Central memory CD8-positive, alpha-beta T cell (primary cell): Measurements from ENCODE around the gene ZNF248.
"Not testable (repeated sequence)": the region's sequence is repeated elsewhere in the genome, so short reads cannot be mapped to it uniquely, and the experiment has no call there.

Experiments used
- ATAC-seq: fragments of 150-1000 bp; cut with Tn5 transposase; replicated peaks from 2 replicates; pipeline ENCODE4 v1.10.0; 2022; ENCODE audit warnings: mild to moderate bottlenecking, moderate FRiP score, moderate number of reproducible peaks; ENCODE audit not compliant: poor library complexity, severe bottlenecking; ENCODE audit errors: extremely low read depth
- DNase-seq, 2 donors: peaks; one replicate each; pipeline ENCODE4 v3.0.0; 2021; ENCODE audit warnings: low spot score in 2 of 2
- H3K27ac Mint-ChIP-seq: one replicate; pipeline ENCODE4 v1.8.0; 2022; ENCODE audit warnings: low read depth, mild to moderate bottlenecking, moderate library complexity, mixed read lengths
- H3K27me3 Mint-ChIP-seq: one replicate; pipeline ENCODE4 v1.8.0; 2022; ENCODE audit warnings: mixed read lengths
- H3K36me3 Mint-ChIP-seq: one replicate; pipeline ENCODE4 v1.8.0; 2022; ENCODE audit warnings: mild to moderate bottlenecking, moderate library complexity, mixed read lengths; ENCODE audit not compliant: insufficient read depth
- H3K4me1 Mint-ChIP-seq: one replicate; pipeline ENCODE4 v1.8.0; 2022; ENCODE audit warnings: mixed read lengths
- H3K4me3 Mint-ChIP-seq: one replicate; pipeline ENCODE4 v1.8.0; 2022; ENCODE audit warnings: mild to moderate bottlenecking, moderate library complexity, mixed read lengths
- H3K9me3 Mint-ChIP-seq: one replicate; pipeline ENCODE4 v1.8.0; 2022; ENCODE audit warnings: mixed read lengths

Gene ZNF248

DNA sequence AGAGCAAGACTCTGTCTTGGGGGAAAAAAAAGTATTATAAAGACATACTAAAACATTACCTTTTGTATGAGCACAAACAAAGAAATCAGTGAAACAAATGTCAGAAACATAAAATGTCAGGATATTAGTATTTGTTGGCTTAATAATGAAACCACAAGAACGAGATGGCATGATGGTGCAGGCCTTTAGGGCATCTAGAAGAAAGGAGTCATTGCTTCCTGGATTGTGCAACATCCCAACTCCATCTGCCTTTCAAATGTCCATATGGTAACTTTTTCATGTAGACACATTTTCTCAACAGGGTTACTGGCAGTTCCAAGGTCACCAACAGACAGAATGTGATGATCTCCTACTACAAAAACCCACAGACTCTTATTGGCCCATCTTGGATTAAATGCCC lies 96.6 kb downstream of the ZNF248 start:
- Mint-ChIP-seq H3K4me1 (no peaks in the 10 kb centered on the region), H3K9me3 (peaks cover 26% of the 10 kb centered on the region), H3K4me3 (no peak overlapping the region), H3K27ac (no peak overlapping the region), H3K36me3 (no peaks in the 10 kb centered on the region), H3K27me3 (no peaks in the 10 kb centered on the region)
- DNase-seq (no peak), ATAC-seq (no peak)

GRCh38 chr10:37758074-37758473 lies 99.3 kb downstream of the ZNF248 start:
- no peaks in the 10 kb centered on the region for H3K36me3 Mint-ChIP-seq
- H3K4me1 Mint-ChIP-seq, result no peaks in the 10 kb centered on the region
- DNase-seq (no peak), ATAC-seq (no peak)
- H3K27me3 Mint-ChIP-seq, result no peaks in the 10 kb centered on the region
- no peak overlapping the region for H3K4me3 Mint-ChIP-seq
- H3K27ac Mint-ChIP-seq, result no peak overlapping the region
- peaks cover 30% of the 10 kb centered on the region for H3K9me3 Mint-ChIP-seq

DNA sequence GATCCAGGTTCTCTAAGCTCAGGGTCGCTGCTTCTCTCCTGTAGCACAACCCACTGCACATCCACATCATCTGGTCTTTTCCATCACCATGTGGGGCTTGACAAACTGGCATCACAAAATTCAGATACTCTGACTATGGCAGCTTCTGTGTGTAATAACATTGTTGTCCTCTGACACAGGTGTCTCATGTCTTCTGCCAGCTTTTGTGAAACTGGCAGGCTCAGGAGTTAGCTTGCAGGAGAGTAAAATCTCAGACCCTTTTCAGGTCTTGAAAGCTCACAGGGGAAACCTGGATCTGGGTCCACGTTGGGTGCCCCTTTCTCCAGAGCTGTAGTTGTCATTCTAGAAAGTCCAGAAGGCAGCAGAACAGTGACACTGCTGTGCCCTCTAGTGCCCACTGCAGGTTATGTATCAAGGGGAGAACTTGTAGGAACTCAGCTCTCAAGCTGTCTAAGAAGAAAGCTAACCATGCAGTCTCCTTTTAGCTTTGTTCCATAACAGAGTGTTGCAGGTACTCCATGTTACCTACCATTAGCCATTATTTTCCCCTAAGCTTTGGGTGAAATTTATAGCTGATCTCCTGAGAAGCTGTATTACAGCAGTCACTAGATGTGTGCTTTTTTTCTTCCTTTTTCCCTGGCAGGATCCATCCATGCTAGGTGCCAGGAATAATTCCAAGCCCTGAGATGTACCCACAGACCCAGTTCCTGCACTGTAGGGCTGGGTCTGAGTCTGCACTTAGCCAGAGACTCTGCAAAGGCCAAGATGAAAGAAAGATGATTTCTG lies 102.7 kb downstream of the ZNF248 start:
- Mint-ChIP-seq H3K27me3 (no peaks in the 10 kb centered on the region), H3K36me3 (no peaks in the 10 kb centered on the region), H3K9me3 (peaks cover 19% of the 10 kb centered on the region), H3K27ac (no peak overlapping the region), H3K4me3 (no peak overlapping the region), H3K4me1 (no peaks in the 10 kb centered on the region)
- DNase-seq (no peak), ATAC-seq (no peak)

- H3K36me3 Mint-ChIP-seq, result no peaks in the 10 kb centered on the region
- ATAC-seq (no peak), DNase-seq (no peak)
These were observed 105.0 kb downstream of the ZNF248 start for GRCh38 chr10:37752334-37752875.

DNA sequence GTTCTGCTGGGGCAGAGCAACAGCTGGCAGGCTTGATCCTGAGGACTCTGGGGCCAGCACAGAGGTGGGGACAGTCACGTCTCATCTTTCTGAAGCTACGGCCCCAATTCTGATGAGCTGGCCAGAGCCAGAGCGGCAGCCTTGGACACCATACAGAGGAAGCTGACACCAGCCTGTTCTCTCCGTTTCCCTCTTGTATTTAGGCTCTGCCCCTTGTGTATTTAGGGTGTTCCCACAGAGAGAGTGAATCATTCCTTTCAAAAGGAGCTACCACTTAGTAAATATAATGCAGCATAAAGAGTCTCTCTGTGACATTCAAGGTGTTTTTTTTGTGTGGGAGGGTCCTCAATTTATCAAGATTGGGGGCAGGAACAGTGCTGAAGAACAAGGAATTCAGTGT lies 109.2 kb downstream of the ZNF248 start:
- no peak overlapping the region for H3K27ac Mint-ChIP-seq
- no peaks in the 10 kb centered on the region for H3K27me3 Mint-ChIP-seq
- DNase-seq (no peak), ATAC-seq (no peak)
- H3K4me3 Mint-ChIP-seq, result no peak overlapping the region
- H3K36me3 Mint-ChIP-seq, result no peaks in the 10 kb centered on the region
- peaks cover 16% of the 10 kb centered on the region for H3K9me3 Mint-ChIP-seq
- H3K4me1 Mint-ChIP-seq, result no peaks in the 10 kb centered on the region

More at GRCh38 chr10:37752334-37752875, 105.0 kb downstream of the ZNF248 start:
- Mint-ChIP-seq H3K4me1 (no peaks in the 10 kb centered on the region), H3K4me3 (no peak overlapping the region), H3K27me3 (no peaks in the 10 kb centered on the region), H3K27ac (no peak overlapping the region), H3K9me3 (peaks cover 11% of the 10 kb centered on the region)

GRCh38 chr10:37747081-37747480 lies 110.3 kb downstream of the ZNF248 start:
- H3K27ac Mint-ChIP-seq, result no peak overlapping the region
- peaks cover 15% of the 10 kb centered on the region for H3K9me3 Mint-ChIP-seq
- ATAC-seq, result no peak
- H3K36me3 Mint-ChIP-seq, result no peaks in the 10 kb centered on the region
- H3K4me3 Mint-ChIP-seq, result no peak overlapping the region
- DNase-seq, result no peak
- no peaks in the 10 kb centered on the region for H3K27me3 Mint-ChIP-seq
- no peaks in the 10 kb centered on the region for H3K4me1 Mint-ChIP-seq

DNA sequence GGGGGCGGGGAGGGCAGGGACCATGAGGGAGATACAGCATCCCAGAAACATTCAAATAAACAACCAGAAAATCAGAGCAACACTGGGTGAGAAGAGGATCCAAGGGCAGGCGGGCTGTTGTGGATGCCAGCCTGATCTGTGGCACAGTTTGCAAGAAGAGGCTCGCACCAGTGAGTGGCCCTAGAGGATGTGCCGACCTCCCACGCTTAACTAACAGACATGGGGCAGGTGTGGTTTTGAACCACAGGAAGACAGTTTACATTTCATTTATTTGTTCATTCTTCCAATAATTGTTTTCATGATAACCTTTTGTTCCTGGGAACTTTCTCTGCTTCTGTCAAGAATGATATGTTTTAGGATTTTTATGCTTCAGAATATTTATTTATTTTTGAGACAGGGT lies 115.6 kb downstream of the ZNF248 start:
- ATAC-seq, result no peak

GRCh38 chr10:37739181-37739580 lies 118.2 kb downstream of the ZNF248 start:
- no peaks in the 10 kb centered on the region for H3K27me3 Mint-ChIP-seq
- no peak overlapping the region for H3K27ac Mint-ChIP-seq

More for the DNA sequence above, 115.6 kb downstream of the ZNF248 start:
- no peak overlapping the region for H3K4me3 Mint-ChIP-seq
- H3K27ac Mint-ChIP-seq, result no peak overlapping the region
- DNase-seq, result no peak
- peaks cover 3% of the 10 kb centered on the region for H3K9me3 Mint-ChIP-seq
- H3K36me3 Mint-ChIP-seq, result no peaks in the 10 kb centered on the region
- H3K27me3 Mint-ChIP-seq, result no peaks in the 10 kb centered on the region
- no peaks in the 10 kb centered on the region for H3K4me1 Mint-ChIP-seq

DNA sequence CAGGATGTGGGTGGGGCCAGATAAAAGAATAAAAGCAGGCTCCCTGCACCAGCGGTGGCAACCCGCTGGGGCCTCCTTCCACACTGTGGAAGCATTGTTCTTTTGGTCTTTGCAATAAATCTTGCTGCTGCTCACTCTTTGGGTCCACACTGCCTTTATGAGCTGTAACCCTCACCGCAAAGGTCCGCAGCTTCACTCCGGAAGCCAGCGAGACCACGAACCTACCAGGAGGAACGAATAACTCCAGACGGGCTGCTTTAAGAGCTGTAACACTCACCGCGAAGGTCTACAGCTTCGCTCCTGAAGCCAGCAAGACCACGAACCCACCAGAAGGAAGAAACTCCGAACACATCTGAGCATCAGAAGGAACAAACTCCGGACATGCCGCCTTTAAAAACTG lies 119.2 kb downstream of the ZNF248 start:
- H3K9me3 Mint-ChIP-seq, DNase-seq, H3K27ac Mint-ChIP-seq, ATAC-seq, H3K4me1 Mint-ChIP-seq, H3K27me3 Mint-ChIP-seq, H3K36me3 Mint-ChIP-seq, H3K4me3 Mint-ChIP-seq: not testable (repeated sequence)

More at GRCh38 chr10:37739181-37739580, 118.2 kb downstream of the ZNF248 start:
- no peaks in the 10 kb centered on the region for H3K9me3 Mint-ChIP-seq
- H3K4me3 Mint-ChIP-seq, result no peak overlapping the region
- ATAC-seq (no peak), DNase-seq (no peak)
- H3K36me3 Mint-ChIP-seq, result no peaks in the 10 kb centered on the region
- H3K4me1 Mint-ChIP-seq, result no peaks in the 10 kb centered on the region

- Mint-ChIP-seq H3K4me1 (no peaks in the 10 kb centered on the region), H3K36me3 (no peaks in the 10 kb centered on the region), H3K27ac (no peak overlapping the region), H3K27me3 (no peaks in the 10 kb centered on the region), H3K4me3 (no peak overlapping the region), H3K9me3 (no peaks in the 10 kb centered on the region)
- ATAC-seq (no peak), DNase-seq (no peak)
These were observed 120.1 kb downstream of the ZNF248 start for GRCh38 chr10:37737336-37737735.

GRCh38 chr10:37736120-37736519 lies 121.3 kb downstream of the ZNF248 start:
- H3K4me1 Mint-ChIP-seq, result no peaks in the 10 kb centered on the region
- H3K27me3 Mint-ChIP-seq, result no peaks in the 10 kb centered on the region
- ATAC-seq, result no peak
- no peaks in the 10 kb centered on the region for H3K36me3 Mint-ChIP-seq
- H3K27ac Mint-ChIP-seq, result no peak overlapping the region
- no peak overlapping the region for H3K4me3 Mint-ChIP-seq
- DNase-seq, result no peak
- H3K9me3 Mint-ChIP-seq, result no peaks in the 10 kb centered on the region

- H3K27ac Mint-ChIP-seq, result no peak overlapping the region
- no peaks in the 10 kb centered on the region for H3K4me1 Mint-ChIP-seq
- H3K4me3 Mint-ChIP-seq, result no peak overlapping the region
- no peaks in the 10 kb centered on the region for H3K27me3 Mint-ChIP-seq
- H3K9me3 Mint-ChIP-seq, result no peaks in the 10 kb centered on the region
- no peaks in the 10 kb centered on the region for H3K36me3 Mint-ChIP-seq
- ATAC-seq (no peak), DNase-seq (no peak)
These were observed 122.4 kb downstream of the ZNF248 start for GRCh38 chr10:37734971-37735370.
